ENCODE results near the gene WWOX. TPM values are rescaled to one million over a fixed set of nuclear protein-coding genes. Genes with fewer than 3 reads are reported as not detected.

The WWOX gene
- total RNA-seq, 1 experiment from 2014 or later, result 28.3 TPM

DNA sequence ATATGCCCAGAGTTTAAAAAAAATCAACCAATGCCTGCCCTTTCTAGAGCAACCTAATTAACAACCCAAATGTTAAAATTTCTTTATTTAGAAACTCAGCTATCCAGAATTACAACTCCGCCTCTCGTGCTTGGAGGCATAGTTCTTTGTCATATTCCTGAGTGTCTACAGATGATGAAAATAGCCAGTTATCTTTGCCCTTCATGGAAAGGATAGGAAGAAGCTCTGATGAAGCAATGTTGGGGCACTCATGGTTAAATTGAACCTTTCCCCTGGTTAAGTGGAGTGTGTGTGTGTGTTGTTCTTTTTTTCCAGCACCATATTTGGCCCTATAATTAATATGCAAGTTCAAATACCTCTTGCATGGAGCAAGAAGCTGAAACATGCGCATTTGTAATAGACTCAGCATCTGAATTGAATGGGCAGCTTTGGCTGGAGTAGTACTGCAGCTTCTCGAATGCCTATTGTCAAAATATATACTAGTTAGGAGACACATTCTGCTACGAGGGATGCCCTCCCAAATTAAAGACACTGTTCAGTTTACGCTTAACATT lies 506.2 kb downstream of the WWOX start:
- Histone ChIP-seq H4K20me1 (ENCODE audit: low read length) (no peaks in the 10 kb centered on the region), H3K4me1 (ENCODE audit: insufficient read depth, low read length) (no peaks in the 10 kb centered on the region), H3K9me2 (replicated peaks; ENCODE audit: low read length) (no peaks in the 10 kb centered on the region), H3K9me3 (ENCODE audit: low read length) (no peaks in the 10 kb centered on the region), H3K27me3 (ENCODE audit: low read length) (no peaks in the 10 kb centered on the region), H3K9ac (ENCODE audit: low read length) (no peak overlapping the region), H3K27ac (ENCODE audit: low read length) (no peak overlapping the region), H2AFZ (ENCODE audit: low read length) (no peak overlapping the region), H3K4me3 (ENCODE audit: low read length) (no peak overlapping the region), H3K79me2 (ENCODE audit: low read length) (no peaks in the 10 kb centered on the region), H3K4me2 (ENCODE audit: low read length) (no peak overlapping the region), H3F3A (ENCODE audit: low read length, unreplicated experiment) (no peaks in the 10 kb centered on the region), H3K36me3 (ENCODE audit: low read depth, low read length) (no peaks in the 10 kb centered on the region)
- TF ChIP-seq EZH2phosphoT487 (IDR thresholded peaks at IDR 0.05; ENCODE audit: borderline replicate concordance, low read length) (no peak), EZH2 (IDR thresholded peaks at IDR 0.05; ENCODE audit: low read length, unreplicated experiment) (no peak), CTCF (conservative IDR thresholded peaks at IDR 0.05; ENCODE audit: low read depth, low read length) (no peak)
- POLR2A ChIA-PET (ENCODE audit: unreplicated experiment), result no interaction called here
- no peak for DNase-seq
- no TSS peak for BruUV-seq (replicated peaks)
- no peak for ATAC-seq
- intact Hi-C loops (cut with micrococcal nuclease), result no loop called here
- CTCF ChIA-PET, result no interaction called here

- Histone ChIP-seq H3K27ac (ENCODE audit: low read length) (no peak overlapping the region), H4K20me1 (ENCODE audit: low read length) (no peaks in the 10 kb centered on the region), H3K9me3 (ENCODE audit: low read length) (no peaks in the 10 kb centered on the region), H3K9ac (ENCODE audit: low read length) (no peak overlapping the region), H3F3A (ENCODE audit: low read length, unreplicated experiment) (no peaks in the 10 kb centered on the region), H3K36me3 (ENCODE audit: low read depth, low read length) (no peaks in the 10 kb centered on the region), H3K79me2 (ENCODE audit: low read length) (no peaks in the 10 kb centered on the region), H3K4me3 (ENCODE audit: low read length) (no peak overlapping the region), H3K9me2 (replicated peaks; ENCODE audit: low read length) (no peaks in the 10 kb centered on the region), H2AFZ (ENCODE audit: low read length) (no peak overlapping the region), H3K4me1 (ENCODE audit: insufficient read depth, low read length) (no peaks in the 10 kb centered on the region), H3K4me2 (ENCODE audit: low read length) (no peak overlapping the region), H3K27me3 (ENCODE audit: low read length) (no peaks in the 10 kb centered on the region)
- DNase-seq (no peak), ATAC-seq (no peak)
- ChIA-PET POLR2A (ENCODE audit: unreplicated experiment) (no interaction called here), CTCF (no interaction called here)
- intact Hi-C loops (cut with micrococcal nuclease), result no loop called here
- no TSS peak for BruUV-seq (replicated peaks)
- TF ChIP-seq EZH2phosphoT487 (IDR thresholded peaks at IDR 0.05; ENCODE audit: borderline replicate concordance, low read length), result no peak
- no peak for TF ChIP-seq EZH2 (IDR thresholded peaks at IDR 0.05; ENCODE audit: low read length, unreplicated experiment)
- TF ChIP-seq CTCF (conservative IDR thresholded peaks at IDR 0.05; ENCODE audit: low read depth, low read length), result no peak
Observed at GRCh38 chr16:78606545-78606944, 507.1 kb downstream of the WWOX start.

GRCh38 chr16:78607022-78607421 lies 507.6 kb downstream of the WWOX start:
- BruUV-seq (replicated peaks), result no TSS peak
- no peaks in the 10 kb centered on the region for H3K36me3 ChIP-seq (ENCODE audit: low read depth, low read length)

More at GRCh38 chr16:78607022-78607421, 507.6 kb downstream of the WWOX start:
- H3K4me1 ChIP-seq (ENCODE audit: insufficient read depth, low read length), result no peaks in the 10 kb centered on the region
- no peak overlapping the region for H3K4me3 ChIP-seq (ENCODE audit: low read length)
- CTCF ChIA-PET, result no interaction called here
- no peaks in the 10 kb centered on the region for H3F3A ChIP-seq (ENCODE audit: low read length, unreplicated experiment)
- DNase-seq, result no peak
- no peak overlapping the region for H2AFZ ChIP-seq (ENCODE audit: low read length)
- H4K20me1 ChIP-seq (ENCODE audit: low read length), result no peaks in the 10 kb centered on the region
- no peak overlapping the region for H3K9ac ChIP-seq (ENCODE audit: low read length)
- no peaks in the 10 kb centered on the region for H3K27me3 ChIP-seq (ENCODE audit: low read length)
- no peaks in the 10 kb centered on the region for H3K79me2 ChIP-seq (ENCODE audit: low read length)
- H3K4me2 ChIP-seq (ENCODE audit: low read length), result no peak overlapping the region
- intact Hi-C loops (cut with micrococcal nuclease), result no loop called here
- POLR2A ChIA-PET (ENCODE audit: unreplicated experiment), result no interaction called here
- H3K9me2 ChIP-seq (replicated peaks; ENCODE audit: low read length), result no peaks in the 10 kb centered on the region
- TF ChIP-seq EZH2phosphoT487 (IDR thresholded peaks at IDR 0.05; ENCODE audit: borderline replicate concordance, low read length), result no peak
- no peak for TF ChIP-seq EZH2 (IDR thresholded peaks at IDR 0.05; ENCODE audit: low read length, unreplicated experiment)
- TF ChIP-seq CTCF (conservative IDR thresholded peaks at IDR 0.05; ENCODE audit: low read depth, low read length), result no peak
- no peaks in the 10 kb centered on the region for H3K9me3 ChIP-seq (ENCODE audit: low read length)
- no peak for ATAC-seq
- no peak overlapping the region for H3K27ac ChIP-seq (ENCODE audit: low read length)
